GM12874 (cell line): ENCODE results near the gene HES7.

ENCODE experiments used
- CTCF ChIP-seq: IDR thresholded peaks from 2 replicates; pipeline ENCODE4 v1.5.1; 2011; ENCODE audit warnings: low read depth, mild to moderate bottlenecking, control low read depth, low read length, moderate library complexity; ENCODE audit not compliant: insufficient read depth

HES7 gene

GRCh38 chr17:8128125-8128784, 4.3 kb upstream of the HES7 start:
- TF ChIP-seq CTCF, result no peak

GRCh38 chr17:8126491-8127066, 2.7 kb upstream of the HES7 start:
- no peak for TF ChIP-seq CTCF

- no peak for TF ChIP-seq CTCF
These were observed 2.1 kb upstream of the HES7 start for GRCh38 chr17:8125947-8126490.

GRCh38 chr17:8125154-8125946, 1.4 kb upstream of the HES7 start:
- TF ChIP-seq CTCF, result no peak

GRCh38 chr17:8124350-8125153, 646 bp upstream of the HES7 start:
- TF ChIP-seq CTCF, result no peak

GRCh38 chr17:8122924-8123694, 797 bp downstream of the HES7 start:
- TF ChIP-seq CTCF, result no peak
